Lung microvascular endothelial cell (primary cell): ENCODE results near the gene C6orf89. TPM values are rescaled to one million over a fixed set of nuclear protein-coding genes. Genes with fewer than 3 reads are reported as not detected.
A peak's percentile ranks its signal among the peaks of the same experiment; 100 is the strongest.

ENCODE experiments used
- DNase-seq, 2 donors: peaks; one replicate each; pipeline versions ENCODE4 v3.0.0 to v3.0.0-alpha.2; 2010; ENCODE audit warnings: low read depth in 2 of 2
- total RNA-seq: library from RNA; depleted of rRNA; stranded (reverse); fragments of >200 nt; gene quantifications from 2 replicates; pipeline ENCODE4 v1.2.1, GENCODE V29; 2014

The C6orf89 gene, protein sequence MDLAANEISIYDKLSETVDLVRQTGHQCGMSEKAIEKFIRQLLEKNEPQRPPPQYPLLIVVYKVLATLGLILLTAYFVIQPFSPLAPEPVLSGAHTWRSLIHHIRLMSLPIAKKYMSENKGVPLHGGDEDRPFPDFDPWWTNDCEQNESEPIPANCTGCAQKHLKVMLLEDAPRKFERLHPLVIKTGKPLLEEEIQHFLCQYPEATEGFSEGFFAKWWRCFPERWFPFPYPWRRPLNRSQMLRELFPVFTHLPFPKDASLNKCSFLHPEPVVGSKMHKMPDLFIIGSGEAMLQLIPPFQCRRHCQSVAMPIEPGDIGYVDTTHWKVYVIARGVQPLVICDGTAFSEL
- 14.8 and 21.2 TPM in 2 replicates for total RNA-seq

GRCh38 chr6:36885461-36886401 lies at the start of gene C6orf89:
Gene C6orf89, plus strand, starts transcription at chr6:36885952. Its CDS starts 13,493 bp downstream, at chr6:36899445.
- peak; percentile 97 for DNase-seq

- no peak for DNase-seq
Observed at GRCh38 chr6:36836111-36837021, 49.4 kb upstream of the C6orf89 start.

DNA sequence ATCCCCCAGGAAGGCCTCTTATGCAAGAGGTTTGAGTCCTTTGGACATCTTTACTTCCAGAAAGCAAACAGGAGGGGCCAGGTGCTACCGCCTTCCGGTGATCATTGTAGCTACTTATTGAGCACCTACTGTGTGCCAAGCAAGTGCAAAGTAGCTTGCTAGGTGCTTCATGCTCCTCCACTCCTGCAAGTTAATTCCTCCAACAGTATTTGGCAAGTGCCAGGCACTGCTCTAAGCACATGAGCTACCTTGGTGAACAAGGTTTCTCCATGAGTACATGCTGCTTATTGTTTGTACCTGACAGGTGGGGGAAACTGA lies 48.8 kb upstream of the C6orf89 start:
- DNase-seq: no peak

- no peak for DNase-seq
Observed at GRCh38 chr6:36837686-36838085, 48.1 kb upstream of the C6orf89 start.

DNA sequence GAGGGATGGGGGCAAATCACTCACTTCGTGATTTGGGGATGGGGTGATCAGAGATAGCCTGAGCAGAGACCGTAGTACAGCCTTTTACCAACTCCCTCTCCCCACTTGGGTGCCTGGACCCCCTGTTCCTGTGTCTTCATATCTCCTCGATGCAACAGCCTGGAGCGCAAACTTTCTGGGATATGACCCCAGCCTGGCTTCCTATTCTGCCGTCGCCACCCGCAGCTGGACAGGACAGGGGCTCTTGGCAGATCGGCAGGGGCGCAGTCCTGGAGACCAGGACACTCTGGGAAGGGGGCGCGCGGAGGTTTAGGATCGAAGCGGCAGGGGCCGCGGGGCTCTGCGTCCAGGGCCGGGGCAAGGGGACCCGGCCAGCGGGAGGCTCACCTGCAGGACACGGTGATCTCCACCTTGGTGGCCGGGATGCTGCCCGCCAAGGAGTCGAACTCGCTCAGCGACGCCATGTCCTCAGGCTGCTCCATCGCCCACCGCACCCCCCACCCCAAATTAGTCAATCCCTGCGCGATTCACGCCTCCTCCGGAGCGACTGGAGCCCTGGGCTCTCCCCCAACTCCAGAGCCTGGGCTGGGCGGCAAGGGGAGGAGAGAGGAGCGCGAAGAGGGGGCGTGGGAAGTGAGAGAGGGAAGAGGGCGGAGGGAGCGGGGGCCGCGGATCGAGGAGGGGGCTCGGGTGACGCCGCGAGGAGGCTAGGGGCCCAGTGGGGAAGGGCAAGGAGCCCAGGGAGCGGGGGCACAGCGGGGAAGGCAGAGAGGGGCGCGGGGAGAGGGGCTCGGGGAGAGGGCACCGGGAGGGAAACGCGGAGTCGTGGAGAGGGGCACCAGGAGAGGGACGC lies 46.6 kb upstream of the C6orf89 start, which contains the start of gene CPNE5:
Gene CPNE5 (minus strand): TSS at position 549 of the 853 bp plus-strand sequence. CDS start 67 bp downstream, at position 482.
- no peak for DNase-seq

- DNase-seq: peak; percentile 49 to 62
Observed at GRCh38 chr6:36839749-36840431, 45.9 kb upstream of the C6orf89 start.

- no peak for DNase-seq
Observed at GRCh38 chr6:36840432-36841403, 45.0 kb upstream of the C6orf89 start.

- no peak for DNase-seq
Observed at GRCh38 chr6:36841756-36842155, 44.0 kb upstream of the C6orf89 start.

GRCh38 chr6:36843170-36843569 lies 42.6 kb upstream of the C6orf89 start:
- no peak for DNase-seq

DNA sequence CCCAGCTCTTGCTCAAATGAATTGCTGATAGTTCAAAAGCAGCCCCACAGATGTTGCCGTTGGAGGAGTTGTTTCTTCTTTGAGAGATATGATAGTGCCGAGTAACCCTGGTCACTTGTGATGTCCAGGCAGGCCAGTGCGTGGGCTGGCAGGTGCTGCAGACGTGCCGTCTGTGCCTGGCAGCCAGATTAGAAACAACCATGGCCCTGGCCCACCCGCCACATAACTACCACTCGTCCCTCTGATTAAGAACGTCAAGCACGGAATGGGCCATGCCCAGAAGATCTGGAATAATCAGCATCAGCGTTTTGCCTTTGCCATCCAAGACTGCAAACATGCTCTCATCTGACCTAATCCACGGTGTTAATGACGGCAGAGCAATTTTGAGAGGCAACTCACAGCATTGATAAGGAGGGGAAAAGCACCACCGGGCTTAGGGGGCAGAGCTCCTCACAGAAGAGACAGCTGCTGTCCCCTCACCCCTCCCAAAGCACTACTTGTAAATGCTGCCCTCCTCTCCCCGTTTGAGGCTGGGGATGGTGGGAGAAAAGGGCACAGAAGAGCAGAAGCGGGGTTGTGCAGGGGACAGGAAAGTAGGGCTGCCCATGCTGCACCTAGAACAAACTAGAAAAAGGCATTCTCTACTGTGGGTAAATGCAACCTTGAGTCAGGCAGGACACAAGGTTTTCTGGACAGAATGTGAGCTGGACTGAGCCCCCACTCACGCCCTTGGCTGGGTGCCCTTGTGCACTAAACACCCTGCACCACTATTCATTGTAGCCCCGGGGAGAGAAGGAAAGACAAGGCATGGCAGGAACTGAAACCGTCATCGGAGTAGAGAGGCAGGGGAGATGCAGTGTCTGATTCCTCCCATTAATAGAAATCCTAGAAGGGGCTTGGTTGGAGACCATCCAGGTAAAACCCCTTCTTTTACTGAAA lies 41.3 kb upstream of the C6orf89 start:
- DNase-seq: no peak

- DNase-seq: no peak
Observed at GRCh38 chr6:36845233-36845632, 40.5 kb upstream of the C6orf89 start.

DNA sequence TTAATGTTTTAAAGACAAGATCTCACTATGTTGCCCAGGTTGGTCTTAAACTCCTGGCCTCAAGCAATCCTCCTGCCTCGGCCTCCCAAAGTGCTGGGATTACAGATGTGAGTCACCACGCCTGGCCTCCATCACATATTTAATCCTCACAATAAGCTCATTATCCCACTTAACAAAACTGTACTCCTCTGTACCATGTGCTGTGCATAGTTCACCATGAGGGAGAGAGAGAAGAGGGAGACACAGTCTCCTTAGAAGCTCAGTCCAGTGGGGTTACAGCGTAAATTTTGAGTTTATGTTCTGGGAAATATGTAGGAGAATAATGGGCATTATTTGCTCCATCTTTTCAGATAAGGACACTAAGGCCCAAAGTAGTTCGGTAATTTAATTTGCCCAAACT lies 38.6 kb upstream of the C6orf89 start:
- DNase-seq: no peak

DNA sequence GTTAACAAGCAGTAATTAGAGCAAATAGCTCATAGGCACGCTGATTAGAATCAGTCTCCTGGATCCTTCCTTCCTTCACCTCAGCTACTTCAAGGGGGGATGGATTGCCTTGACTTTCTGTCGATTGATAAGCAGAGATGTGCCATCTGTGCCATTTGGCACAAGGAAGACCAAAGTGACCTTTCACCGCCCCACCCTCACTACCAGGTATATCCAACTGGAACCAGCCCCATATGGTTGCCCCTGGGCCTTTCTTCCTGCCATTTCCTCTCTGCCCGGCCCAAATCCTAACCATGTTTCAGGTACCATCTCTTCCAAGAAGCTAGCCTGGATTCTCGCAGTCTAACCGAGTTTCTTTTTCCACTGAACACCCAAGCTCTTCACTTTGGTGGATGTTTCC lies 37.8 kb upstream of the C6orf89 start:
- DNase-seq: no peak

DNA sequence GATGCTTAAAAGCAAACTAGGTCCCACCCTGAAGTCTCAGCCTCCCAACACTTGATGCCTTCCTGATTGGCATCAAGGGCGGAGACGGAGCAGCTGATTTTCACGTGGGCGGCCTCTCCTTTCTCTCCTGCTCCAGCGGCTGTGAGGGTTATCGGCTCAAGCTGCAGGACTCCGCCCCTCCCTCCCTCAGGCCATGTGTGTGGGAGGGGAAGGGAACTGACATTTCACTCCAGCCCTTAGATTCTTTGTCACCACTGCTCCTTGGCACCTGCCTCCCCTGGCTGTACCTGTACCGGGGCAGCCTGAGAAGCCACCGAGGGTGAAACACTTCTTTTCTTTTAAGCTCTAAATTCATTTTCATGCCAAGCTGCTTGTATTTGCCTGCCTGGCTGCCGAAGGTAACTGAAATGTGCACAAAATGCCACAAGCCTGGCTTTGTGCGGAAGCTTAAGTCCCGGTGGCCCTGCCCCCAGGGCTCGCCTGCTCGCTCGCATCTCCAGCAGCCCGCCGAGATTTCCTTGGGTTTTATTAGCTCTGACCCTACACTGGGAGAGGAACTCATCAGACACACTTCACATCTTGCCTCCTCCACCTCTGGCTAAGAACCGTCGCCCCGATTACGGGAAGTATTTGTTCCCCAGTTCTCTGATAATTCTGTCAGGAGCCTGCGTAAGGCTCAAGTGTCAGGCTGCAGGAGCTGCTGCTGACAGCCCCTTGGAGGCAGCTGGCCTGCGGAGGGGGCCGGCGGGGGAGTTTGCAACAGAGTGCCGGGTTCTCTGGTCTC lies 36.9 kb upstream of the C6orf89 start:
- no peak for DNase-seq

DNA sequence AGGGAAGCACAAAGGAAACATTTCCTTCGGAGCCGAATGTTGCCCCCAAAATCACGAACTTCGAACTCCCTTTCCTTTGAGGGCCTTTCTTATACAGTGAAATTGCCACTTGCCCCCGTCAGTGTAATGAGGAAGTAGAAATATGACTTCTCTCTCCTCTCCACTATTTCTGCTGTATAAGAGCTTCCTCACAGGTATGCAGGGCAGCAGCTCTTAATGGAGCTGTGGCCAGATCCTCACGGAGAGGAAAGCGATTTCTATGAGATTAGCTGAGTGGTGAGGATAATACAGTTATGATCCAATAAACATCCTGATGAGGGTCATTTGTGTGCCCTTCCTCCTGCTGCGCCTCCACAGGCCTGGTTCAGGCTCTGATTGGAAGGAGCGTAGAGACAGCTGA lies 35.7 kb upstream of the C6orf89 start:
- no peak for DNase-seq

DNA sequence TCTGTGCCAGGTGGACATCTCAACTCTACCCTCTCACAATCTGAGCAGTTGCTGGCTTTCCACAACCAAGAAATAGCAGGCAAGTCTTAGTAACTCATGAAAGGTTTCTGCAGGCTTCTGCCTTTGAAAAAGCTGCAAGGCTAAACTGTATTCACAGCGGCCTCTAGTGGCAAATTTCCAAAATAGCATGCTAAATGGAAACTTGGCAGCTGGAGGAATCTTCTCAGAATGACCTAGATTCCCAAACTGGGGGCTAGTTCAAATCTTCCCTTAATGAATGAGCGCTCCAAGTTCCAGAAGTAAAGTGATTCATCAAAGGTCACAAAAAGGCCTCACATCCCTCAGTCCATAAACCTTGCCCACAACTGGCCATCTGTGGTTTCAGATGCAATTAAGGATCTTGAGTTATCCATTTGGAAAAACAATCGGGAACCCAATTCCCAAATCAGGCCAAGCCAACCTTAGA lies 34.6 kb upstream of the C6orf89 start:
- peak; percentile 78 to 79 for DNase-seq

GRCh38 chr6:36851626-36852025 lies 34.1 kb upstream of the C6orf89 start:
- no peak for DNase-seq
